ENCODE results near the gene MAN2C1. TPM values are rescaled to one million over a fixed set of nuclear protein-coding genes. Genes with fewer than 3 reads are reported as not detected.

Gene MAN2C1
- total RNA-seq, 1 donor, result 135 TPM

- Histone ChIP-seq H3K4me3 (ENCODE audit: low read length) (no peak overlapping the region), H3K9me3 (ENCODE audit: low read depth, low read length) (no peaks in the 10 kb centered on the region), H3K27me3 (ENCODE audit: insufficient read depth, low read length) (no peaks in the 10 kb centered on the region), H3K4me1 (ENCODE audit: insufficient read depth, low read length) (peaks cover 21% of the 10 kb centered on the region)
These were observed 1.4 kb downstream of the MAN2C1 start for GRCh38 chr15:75367006-75367405.

GRCh38 chr15:75366163-75366562, 2.2 kb downstream of the MAN2C1 start:
- Histone ChIP-seq H3K9me3 (ENCODE audit: low read depth, low read length) (no peaks in the 10 kb centered on the region), H3K4me1 (ENCODE audit: insufficient read depth, low read length) (peaks cover 21% of the 10 kb centered on the region), H3K4me3 (ENCODE audit: low read length) (no peak overlapping the region), H3K27me3 (ENCODE audit: insufficient read depth, low read length) (no peaks in the 10 kb centered on the region)

- peaks cover 20% of the 10 kb centered on the region for H3K4me1 ChIP-seq (ENCODE audit: insufficient read depth, low read length)
- H3K27me3 ChIP-seq (ENCODE audit: insufficient read depth, low read length), result no peaks in the 10 kb centered on the region
- no peaks in the 10 kb centered on the region for H3K9me3 ChIP-seq (ENCODE audit: low read depth, low read length)
- no peak overlapping the region for H3K4me3 ChIP-seq (ENCODE audit: low read length)
These were observed 3.5 kb downstream of the MAN2C1 start for GRCh38 chr15:75364881-75365280.

GRCh38 chr15:75363786-75364185, 4.6 kb downstream of the MAN2C1 start:
- Histone ChIP-seq H3K27me3 (ENCODE audit: insufficient read depth, low read length) (no peaks in the 10 kb centered on the region), H3K9me3 (ENCODE audit: low read depth, low read length) (no peaks in the 10 kb centered on the region), H3K4me1 (ENCODE audit: insufficient read depth, low read length) (peaks cover 9% of the 10 kb centered on the region), H3K4me3 (ENCODE audit: low read length) (no peak overlapping the region)

- Histone ChIP-seq H3K4me3 (ENCODE audit: low read length) (no peak overlapping the region), H3K27me3 (ENCODE audit: insufficient read depth, low read length) (no peaks in the 10 kb centered on the region), H3K9me3 (ENCODE audit: low read depth, low read length) (no peaks in the 10 kb centered on the region), H3K4me1 (ENCODE audit: insufficient read depth, low read length) (peaks cover 7% of the 10 kb centered on the region)
These were observed 5.7 kb downstream of the MAN2C1 start for GRCh38 chr15:75362642-75363249.

- Histone ChIP-seq H3K27me3 (ENCODE audit: insufficient read depth, low read length) (no peaks in the 10 kb centered on the region), H3K4me1 (ENCODE audit: insufficient read depth, low read length) (peaks cover under 1% of the 10 kb centered on the region), H3K9me3 (ENCODE audit: low read depth, low read length) (no peaks in the 10 kb centered on the region), H3K4me3 (ENCODE audit: low read length) (no peak overlapping the region)
These were observed 6.3 kb downstream of the MAN2C1 start for GRCh38 chr15:75361989-75362641.

GRCh38 chr15:75361361-75361988, 6.9 kb downstream of the MAN2C1 start:
- H3K4me3 ChIP-seq (ENCODE audit: low read length), result no peak overlapping the region
- no peaks in the 10 kb centered on the region for H3K4me1 ChIP-seq (ENCODE audit: insufficient read depth, low read length)
- H3K9me3 ChIP-seq (ENCODE audit: low read depth, low read length), result no peaks in the 10 kb centered on the region
- no peaks in the 10 kb centered on the region for H3K27me3 ChIP-seq (ENCODE audit: insufficient read depth, low read length)

GRCh38 chr15:75360856-75361255, 7.6 kb downstream of the MAN2C1 start:
- no peaks in the 10 kb centered on the region for H3K27me3 ChIP-seq (ENCODE audit: insufficient read depth, low read length)
- no peaks in the 10 kb centered on the region for H3K4me1 ChIP-seq (ENCODE audit: insufficient read depth, low read length)
- H3K4me3 ChIP-seq (ENCODE audit: low read length), result no peak overlapping the region
- no peaks in the 10 kb centered on the region for H3K9me3 ChIP-seq (ENCODE audit: low read depth, low read length)

GRCh38 chr15:75360391-75360790, 8.0 kb downstream of the MAN2C1 start:
- no peak overlapping the region for H3K4me3 ChIP-seq (ENCODE audit: low read length)
- no peaks in the 10 kb centered on the region for H3K9me3 ChIP-seq (ENCODE audit: low read depth, low read length)
- no peaks in the 10 kb centered on the region for H3K4me1 ChIP-seq (ENCODE audit: insufficient read depth, low read length)
- H3K27me3 ChIP-seq (ENCODE audit: insufficient read depth, low read length), result no peaks in the 10 kb centered on the region

- Histone ChIP-seq H3K4me1 (ENCODE audit: insufficient read depth, low read length) (no peaks in the 10 kb centered on the region), H3K9me3 (ENCODE audit: low read depth, low read length) (no peaks in the 10 kb centered on the region), H3K4me3 (ENCODE audit: low read length) (no peak overlapping the region), H3K27me3 (ENCODE audit: insufficient read depth, low read length) (no peaks in the 10 kb centered on the region)
These were observed 8.7 kb downstream of the MAN2C1 start for GRCh38 chr15:75359537-75360250.

GRCh38 chr15:75358771-75359536, 9.5 kb downstream of the MAN2C1 start:
- Histone ChIP-seq H3K4me1 (ENCODE audit: insufficient read depth, low read length) (no peaks in the 10 kb centered on the region), H3K27me3 (ENCODE audit: insufficient read depth, low read length) (no peaks in the 10 kb centered on the region), H3K4me3 (ENCODE audit: low read length) (no peak overlapping the region), H3K9me3 (ENCODE audit: low read depth, low read length) (no peaks in the 10 kb centered on the region)

- no peaks in the 10 kb centered on the region for H3K9me3 ChIP-seq (ENCODE audit: low read depth, low read length)
- H3K4me3 ChIP-seq (ENCODE audit: low read length), result no peak overlapping the region
- H3K27me3 ChIP-seq (ENCODE audit: insufficient read depth, low read length), result no peaks in the 10 kb centered on the region
- no peaks in the 10 kb centered on the region for H3K4me1 ChIP-seq (ENCODE audit: insufficient read depth, low read length)
These were observed 10.3 kb downstream of the MAN2C1 start for GRCh38 chr15:75357976-75358673.

GRCh38 chr15:75356517-75356916, 11.9 kb downstream of the MAN2C1 start:
- no peaks in the 10 kb centered on the region for H3K4me1 ChIP-seq (ENCODE audit: insufficient read depth, low read length)
- no peaks in the 10 kb centered on the region for H3K27me3 ChIP-seq (ENCODE audit: insufficient read depth, low read length)
- H3K4me3 ChIP-seq (ENCODE audit: low read length), result no peak overlapping the region
- H3K9me3 ChIP-seq (ENCODE audit: low read depth, low read length), result no peaks in the 10 kb centered on the region

- Histone ChIP-seq H3K4me1 (ENCODE audit: insufficient read depth, low read length) (no peaks in the 10 kb centered on the region), H3K4me3 (ENCODE audit: low read length) (no peak overlapping the region), H3K27me3 (ENCODE audit: insufficient read depth, low read length) (no peaks in the 10 kb centered on the region), H3K9me3 (ENCODE audit: low read depth, low read length) (no peaks in the 10 kb centered on the region)
These were observed 12.4 kb downstream of the MAN2C1 start for GRCh38 chr15:75356006-75356405.
